Measurements from ENCODE around the gene CSGALNACT2. TPM values are rescaled to one million over a fixed set of nuclear protein-coding genes. Genes with fewer than 3 reads are reported as not detected.

Gene CSGALNACT2
- total and polyA plus RNA-seq, 7 donors, result 3.2 to 37.1 (median 25.0) TPM

DNA sequence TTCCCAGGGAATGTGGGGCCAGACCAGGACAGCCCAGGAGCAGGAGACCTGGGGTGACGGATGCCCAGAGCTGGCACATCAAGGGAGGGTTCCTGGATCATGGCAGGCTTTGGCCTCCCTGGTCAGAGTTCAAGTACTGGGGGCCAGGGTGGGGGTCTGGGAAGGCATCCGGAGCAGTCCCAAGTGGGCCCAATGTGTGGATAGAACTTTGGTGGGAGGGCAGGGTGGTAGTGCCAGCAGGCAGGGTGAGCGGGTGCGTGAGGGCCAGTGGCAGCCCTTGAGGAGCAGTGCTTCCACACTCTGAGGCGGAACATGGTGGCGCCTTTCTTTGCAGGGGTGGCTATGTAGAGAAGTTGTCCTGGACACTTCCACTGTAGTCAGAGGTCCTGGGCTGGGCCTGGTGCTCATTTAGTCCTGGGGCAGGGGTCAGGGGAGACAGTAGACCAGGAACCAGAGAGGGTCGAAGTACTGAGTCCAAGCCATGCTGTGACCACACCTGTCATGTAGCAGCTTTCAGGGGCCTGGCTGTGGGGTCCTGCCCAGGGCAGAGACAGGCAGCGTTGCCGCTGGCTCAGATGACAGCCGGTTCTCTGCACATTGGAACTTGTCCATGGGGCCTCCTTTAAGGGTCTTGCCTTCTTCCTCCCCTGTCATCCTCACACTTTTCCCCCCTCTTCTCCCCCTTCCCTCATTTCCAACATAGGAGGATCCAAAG, 22.2 kb upstream of the CSGALNACT2 start:
- peak; percentile 55 for DNase-seq
- Histone ChIP-seq H3K36me3 (no peaks in the 10 kb centered on the region), H3K4me1 (no peaks in the 10 kb centered on the region), H3K27me3 (no peaks in the 10 kb centered on the region), H3K27ac (no peak overlapping the region), H3K9me3 (no peaks in the 10 kb centered on the region), H3K4me3 (no peak overlapping the region)
- intact Hi-C loops (cut with DNase I), result no loop called here
- no peak for TF ChIP-seq POLR2AphosphoS5 (IDR thresholded peaks at IDR 0.05)
- TF ChIP-seq, protein P1, sequence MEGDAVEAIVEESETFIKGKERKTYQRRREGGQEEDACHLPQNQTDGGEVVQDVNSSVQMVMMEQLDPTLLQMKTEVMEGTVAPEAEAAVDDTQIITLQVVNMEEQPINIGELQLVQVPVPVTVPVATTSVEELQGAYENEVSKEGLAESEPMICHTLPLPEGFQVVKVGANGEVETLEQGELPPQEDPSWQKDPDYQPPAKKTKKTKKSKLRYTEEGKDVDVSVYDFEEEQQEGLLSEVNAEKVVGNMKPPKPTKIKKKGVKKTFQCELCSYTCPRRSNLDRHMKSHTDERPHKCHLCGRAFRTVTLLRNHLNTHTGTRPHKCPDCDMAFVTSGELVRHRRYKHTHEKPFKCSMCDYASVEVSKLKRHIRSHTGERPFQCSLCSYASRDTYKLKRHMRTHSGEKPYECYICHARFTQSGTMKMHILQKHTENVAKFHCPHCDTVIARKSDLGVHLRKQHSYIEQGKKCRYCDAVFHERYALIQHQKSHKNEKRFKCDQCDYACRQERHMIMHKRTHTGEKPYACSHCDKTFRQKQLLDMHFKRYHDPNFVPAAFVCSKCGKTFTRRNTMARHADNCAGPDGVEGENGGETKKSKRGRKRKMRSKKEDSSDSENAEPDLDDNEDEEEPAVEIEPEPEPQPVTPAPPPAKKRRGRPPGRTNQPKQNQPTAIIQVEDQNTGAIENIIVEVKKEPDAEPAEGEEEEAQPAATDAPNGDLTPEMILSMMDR (IDR thresholded peaks at IDR 0.05), result no peak
- no peak for TF ChIP-seq POLR2A (IDR thresholded peaks at IDR 0.05)
- 88 to 92% methylated on average over 10 of the region's 10 CpGs for WGBS, 2 donors

- 91 to 93% methylated on average over 10 of the region's 10 CpGs for WGBS, 2 donors
- DNase-seq, result no peak
- no peaks in the 10 kb centered on the region for H3K4me1 ChIP-seq
- no peaks in the 10 kb centered on the region for H3K9me3 ChIP-seq
- no peak for TF ChIP-seq POLR2A (IDR thresholded peaks at IDR 0.05)
- TF ChIP-seq EP300 (IDR thresholded peaks at IDR 0.05), result no peak
- TF ChIP-seq, protein P1 (IDR thresholded peaks at IDR 0.05), result no peak
- no peak for TF ChIP-seq POLR2AphosphoS5 (IDR thresholded peaks at IDR 0.05)
- no peaks in the 10 kb centered on the region for H3K36me3 ChIP-seq
- intact Hi-C loops (cut with DNase I), result no loop called here
- no peak overlapping the region for H3K4me3 ChIP-seq
- no peaks in the 10 kb centered on the region for H3K27me3 ChIP-seq
- H3K27ac ChIP-seq, result no peak overlapping the region
Measured at GRCh38 chr10:43116596-43116995, 21.6 kb upstream of the CSGALNACT2 start.

GRCh38 chr10:43117031-43117776, 21.0 kb upstream of the CSGALNACT2 start:
- H3K27ac ChIP-seq, result no peak overlapping the region
- no peaks in the 10 kb centered on the region for H3K36me3 ChIP-seq
- H3K4me1 ChIP-seq, result no peaks in the 10 kb centered on the region
- WGBS, 2 donors, result 79 to 83% methylated on average over 9 of the region's 9 CpGs
- intact Hi-C loops (cut with DNase I), result no loop called here
- no peak for TF ChIP-seq EP300 (IDR thresholded peaks at IDR 0.05)
- TF ChIP-seq, protein P1 (IDR thresholded peaks at IDR 0.05), result no peak
- H3K27me3 ChIP-seq, result no peaks in the 10 kb centered on the region
- H3K4me3 ChIP-seq, result no peak overlapping the region
- no peaks in the 10 kb centered on the region for H3K9me3 ChIP-seq
- DNase-seq, result peak; percentile 61

DNA sequence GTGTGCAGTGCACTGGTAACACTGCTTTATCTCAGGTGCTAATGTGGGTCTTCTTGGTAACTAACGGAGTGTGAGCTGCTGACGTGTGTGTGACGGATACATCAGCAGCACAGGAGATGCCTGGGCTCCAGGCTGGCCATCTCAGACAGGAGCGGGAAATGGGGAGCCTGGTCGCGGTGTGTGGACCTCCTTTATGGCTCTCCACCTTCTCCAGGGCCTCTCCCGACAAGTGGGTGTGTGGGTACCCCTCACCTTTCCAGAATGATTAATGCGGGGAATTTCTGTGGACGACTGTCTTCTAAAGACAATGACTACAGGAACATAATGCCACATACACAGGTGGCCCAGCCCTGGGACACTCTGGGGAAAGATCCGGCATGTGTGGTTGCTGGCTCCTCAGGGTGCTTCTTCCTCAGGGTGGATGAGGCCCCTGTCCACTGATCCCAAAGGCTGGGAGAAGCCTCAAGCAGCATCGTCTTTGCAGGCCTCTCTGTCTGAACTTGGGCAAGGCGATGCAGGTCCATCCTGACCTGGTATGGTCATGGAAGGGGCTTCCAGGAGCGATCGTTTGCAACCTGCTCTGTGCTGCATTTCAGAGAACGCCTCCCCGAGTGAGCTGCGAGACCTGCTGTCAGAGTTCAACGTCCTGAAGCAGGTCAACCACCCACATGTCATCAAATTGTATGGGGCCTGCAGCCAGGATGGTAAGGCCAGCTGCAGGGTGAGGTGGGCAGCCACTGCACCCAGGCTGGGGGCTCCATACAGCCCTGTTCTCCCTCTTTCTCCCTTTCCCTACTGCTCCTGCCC, 20.3 kb upstream of the CSGALNACT2 start:
- H3K4me3 ChIP-seq, result no peak overlapping the region
- DNase-seq, result no peak
- no peaks in the 10 kb centered on the region for H3K9me3 ChIP-seq
- 89 to 92% methylated on average over 18 of the region's 18 CpGs for WGBS, 2 donors
- no peak overlapping the region for H3K27ac ChIP-seq
- no peaks in the 10 kb centered on the region for H3K36me3 ChIP-seq
- TF ChIP-seq EP300 (IDR thresholded peaks at IDR 0.05), result no peak
- no peak for TF ChIP-seq POLR2A (IDR thresholded peaks at IDR 0.05)
- TF ChIP-seq, protein P1 (IDR thresholded peaks at IDR 0.05), result no peak
- no peaks in the 10 kb centered on the region for H3K4me1 ChIP-seq
- H3K27me3 ChIP-seq, result no peaks in the 10 kb centered on the region
- intact Hi-C loops (cut with DNase I), result no loop called here
